ENCODE data around the gene PTPRO.

DNA sequence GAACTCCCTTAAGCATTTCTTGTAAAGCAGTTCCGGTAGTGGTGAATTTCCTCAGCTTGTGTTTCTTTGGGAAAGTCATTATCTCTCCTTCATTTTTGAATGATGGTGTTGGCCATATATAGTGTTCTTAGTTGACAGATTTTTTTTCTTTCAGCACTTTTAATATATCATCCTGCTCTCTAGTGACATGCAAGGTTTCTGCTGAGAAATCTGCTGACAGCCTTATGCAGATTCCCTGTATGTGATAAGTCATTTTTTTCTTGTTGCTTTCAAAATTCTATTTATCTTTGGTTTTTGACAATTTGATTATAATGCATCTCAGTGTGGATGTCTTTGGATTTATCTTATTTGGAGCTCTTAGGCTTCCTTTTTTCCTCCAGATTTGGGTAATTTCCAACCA lies 135.7 kb downstream of the PTPRO start:
- TF ChIP-seq, protein P1, sequence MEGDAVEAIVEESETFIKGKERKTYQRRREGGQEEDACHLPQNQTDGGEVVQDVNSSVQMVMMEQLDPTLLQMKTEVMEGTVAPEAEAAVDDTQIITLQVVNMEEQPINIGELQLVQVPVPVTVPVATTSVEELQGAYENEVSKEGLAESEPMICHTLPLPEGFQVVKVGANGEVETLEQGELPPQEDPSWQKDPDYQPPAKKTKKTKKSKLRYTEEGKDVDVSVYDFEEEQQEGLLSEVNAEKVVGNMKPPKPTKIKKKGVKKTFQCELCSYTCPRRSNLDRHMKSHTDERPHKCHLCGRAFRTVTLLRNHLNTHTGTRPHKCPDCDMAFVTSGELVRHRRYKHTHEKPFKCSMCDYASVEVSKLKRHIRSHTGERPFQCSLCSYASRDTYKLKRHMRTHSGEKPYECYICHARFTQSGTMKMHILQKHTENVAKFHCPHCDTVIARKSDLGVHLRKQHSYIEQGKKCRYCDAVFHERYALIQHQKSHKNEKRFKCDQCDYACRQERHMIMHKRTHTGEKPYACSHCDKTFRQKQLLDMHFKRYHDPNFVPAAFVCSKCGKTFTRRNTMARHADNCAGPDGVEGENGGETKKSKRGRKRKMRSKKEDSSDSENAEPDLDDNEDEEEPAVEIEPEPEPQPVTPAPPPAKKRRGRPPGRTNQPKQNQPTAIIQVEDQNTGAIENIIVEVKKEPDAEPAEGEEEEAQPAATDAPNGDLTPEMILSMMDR (IDR thresholded peaks at IDR 0.05) = no peak
- TF ChIP-seq POLR2A (IDR thresholded peaks at IDR 0.05) = no peak

Data from Peyer's patch (tissue), 4 donors.